Right lobe of liver (tissue), 6 donors: ENCODE data around the gene ZNF580. TPM values are rescaled to one million over a fixed set of nuclear protein-coding genes. Genes with fewer than 3 reads are reported as not detected.

Source experiments
- ATAC-seq, 4 donors: fragments of 200-7000 bp; cut with Tn5 transposase; one replicate each; pipeline ENCODE4 v1.9.1; 2020; ENCODE audit warnings: mild to moderate bottlenecking in 4 of 4, moderate library complexity in 4 of 4
- DNase-seq, 3 donors: peaks; one replicate each; pipeline ENCODE4 v3.0.0-alpha.2; 2020
- H3K27ac ChIP-seq, 3 donors: fragments of 200-600 bp; one replicate each; pipeline ENCODE4 v1.8.0; 2022
- H3K27me3 ChIP-seq, 2 donors: fragments of 200-600 bp; one replicate each; pipeline ENCODE4 v1.8.0; 2022
- H3K36me3 ChIP-seq, 4 donors: fragments of 200-600 bp; sonication (generic) in 1 of 4; one replicate each; pipeline versions ENCODE4 v1.5.1 to v1.8.0; 2017 to 2022; ENCODE audit warnings: control low read depth in 1 of 4
- H3K4me1 ChIP-seq, 4 donors: fragments of 200-600 bp; sonication (generic) in 1 of 4; one replicate each; pipeline versions ENCODE4 v1.5.1 to v1.8.0; 2017 to 2022; ENCODE audit warnings: control low read depth in 1 of 4
- H3K4me3 ChIP-seq, 3 donors: fragments of 200-600 bp; one replicate each; pipeline ENCODE4 v1.8.0; 2022
- H3K9me3 ChIP-seq, 4 donors: fragments of 200-600 bp; sonication (generic) in 1 of 4; one replicate each; pipeline versions ENCODE4 v1.5.1 to v1.8.0; 2017 to 2022; ENCODE audit warnings: control low read depth in 1 of 4
- POLR2A ChIP-seq: fragments of 450-650 bp; IDR thresholded peaks from one replicate; pipeline ENCODE4 v1.6.1; 2017; ENCODE audit warnings: antibody characterized with exemption, mild to moderate bottlenecking
- WGBS: methylation state at CpG from one replicate; pipeline ENCODE4 v1.1.6; 2018; ENCODE audit warnings: low coverage, low lambda C conversion rate; ENCODE audit not compliant: insufficient coverage; ENCODE audit errors: missing lambda C conversion rate; 5-methylcytosine and 5-hydroxymethylcytosine counted together
- intact Hi-C, 2 donors: fragments of 100-400 bp; cut with DNase I; formaldehyde crosslinking; loops; one replicate each; pipeline versions ENCODE4 v1.11.2 to v1.14.1; 2022
- total RNA-seq, 6 experiments: library from RNA; depleted of rRNA in 2 of 6; stranded (reverse); fragments of >200 nt in 2 of 6; fragmentation: NEBNext Ultra II Directional in 3 of 6; extraction: Animal tissue kit (Norgen Biotek cat#: 25700) in 3 of 6; gene quantifications; one replicate each; pipeline versions ENCODE4 v1.1.0 to v1.2.4, GENCODE V29; 2016 to 2023
- TF ChIP-seq, protein P1 (sequence below), 4 donors: fragments of 200-600 bp in 3 of 4; fragments of 450-650 bp in 1 of 4; IDR thresholded peaks; one replicate each; pipeline versions ENCODE4 v1.5.1 to v1.8.0; 2016 to 2022; ENCODE audit warnings: antibody characterized with exemption in 4 of 4, mild to moderate bottlenecking in 2 of 4
- donor health status: DM: no; HTN: yes; CAD: no.
- donor health status: DM: no; HTN: no; CAD: no.
- donor health status: DM: no; HTN: no; CAD: no.
- donor health status: DM: no; HTN: yes; CAD: no.
- donor health status: DM: no; HTN: yes; CAD: no.

Gene ZNF580
- total RNA-seq, 6 experiments from 2014 or later = 5.4 to 11.6 (median 6.5) TPM

DNA sequence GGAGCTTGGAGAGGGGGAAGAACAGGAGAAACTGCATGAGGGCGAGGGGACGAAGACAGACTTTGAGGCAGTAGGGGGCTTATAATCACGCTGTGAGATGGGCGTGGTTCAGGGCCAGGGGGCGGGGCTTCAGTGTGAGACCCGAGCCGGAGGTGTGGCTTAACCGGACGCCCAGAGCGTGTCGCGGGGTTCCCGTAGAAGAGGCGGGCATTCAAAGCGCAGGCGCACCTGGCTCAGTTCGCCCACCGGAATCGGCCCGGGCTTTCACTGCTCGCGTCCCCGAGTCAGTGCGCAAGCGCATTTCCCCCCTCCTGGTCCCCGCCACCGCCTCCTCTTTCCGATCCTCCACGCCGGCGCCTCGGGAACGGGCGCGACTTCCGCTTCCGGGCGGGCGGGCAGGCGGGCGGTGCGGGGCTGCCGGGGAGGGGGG, 35.6 kb upstream of the ZNF580 start:
- Histone ChIP-seq H3K9me3 (no peaks in the 10 kb centered on the region), H3K4me3 (peak overlapping the region; percentile 50 to 81 (median 77)), H3K36me3 (no peaks in the 10 kb centered on the region), H3K4me1 (peaks cover 0 to 13% (median 5%) of the 10 kb centered on the region in 4 donors), H3K27me3 (no peaks in the 10 kb centered on the region), H3K27ac (peak overlapping the region; percentile 76 to 83 (median 79))
- TF ChIP-seq, protein P1, sequence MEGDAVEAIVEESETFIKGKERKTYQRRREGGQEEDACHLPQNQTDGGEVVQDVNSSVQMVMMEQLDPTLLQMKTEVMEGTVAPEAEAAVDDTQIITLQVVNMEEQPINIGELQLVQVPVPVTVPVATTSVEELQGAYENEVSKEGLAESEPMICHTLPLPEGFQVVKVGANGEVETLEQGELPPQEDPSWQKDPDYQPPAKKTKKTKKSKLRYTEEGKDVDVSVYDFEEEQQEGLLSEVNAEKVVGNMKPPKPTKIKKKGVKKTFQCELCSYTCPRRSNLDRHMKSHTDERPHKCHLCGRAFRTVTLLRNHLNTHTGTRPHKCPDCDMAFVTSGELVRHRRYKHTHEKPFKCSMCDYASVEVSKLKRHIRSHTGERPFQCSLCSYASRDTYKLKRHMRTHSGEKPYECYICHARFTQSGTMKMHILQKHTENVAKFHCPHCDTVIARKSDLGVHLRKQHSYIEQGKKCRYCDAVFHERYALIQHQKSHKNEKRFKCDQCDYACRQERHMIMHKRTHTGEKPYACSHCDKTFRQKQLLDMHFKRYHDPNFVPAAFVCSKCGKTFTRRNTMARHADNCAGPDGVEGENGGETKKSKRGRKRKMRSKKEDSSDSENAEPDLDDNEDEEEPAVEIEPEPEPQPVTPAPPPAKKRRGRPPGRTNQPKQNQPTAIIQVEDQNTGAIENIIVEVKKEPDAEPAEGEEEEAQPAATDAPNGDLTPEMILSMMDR (IDR thresholded peaks at IDR 0.05) = no peak
- TF ChIP-seq POLR2A = no peak
- intact Hi-C loops = loop anchor here in 1 of 2 donors (5.0 kb wide), 1 partner anchor 88 kb away; no protein-coding TSS in a partner anchor
- peak; percentile 81 to 87 (median 84) for ATAC-seq
- DNase-seq = peak; percentile 97 to 98 (median 97)
- WGBS = 0% methylated on average over 2 of the region's 43 CpGs

DNA sequence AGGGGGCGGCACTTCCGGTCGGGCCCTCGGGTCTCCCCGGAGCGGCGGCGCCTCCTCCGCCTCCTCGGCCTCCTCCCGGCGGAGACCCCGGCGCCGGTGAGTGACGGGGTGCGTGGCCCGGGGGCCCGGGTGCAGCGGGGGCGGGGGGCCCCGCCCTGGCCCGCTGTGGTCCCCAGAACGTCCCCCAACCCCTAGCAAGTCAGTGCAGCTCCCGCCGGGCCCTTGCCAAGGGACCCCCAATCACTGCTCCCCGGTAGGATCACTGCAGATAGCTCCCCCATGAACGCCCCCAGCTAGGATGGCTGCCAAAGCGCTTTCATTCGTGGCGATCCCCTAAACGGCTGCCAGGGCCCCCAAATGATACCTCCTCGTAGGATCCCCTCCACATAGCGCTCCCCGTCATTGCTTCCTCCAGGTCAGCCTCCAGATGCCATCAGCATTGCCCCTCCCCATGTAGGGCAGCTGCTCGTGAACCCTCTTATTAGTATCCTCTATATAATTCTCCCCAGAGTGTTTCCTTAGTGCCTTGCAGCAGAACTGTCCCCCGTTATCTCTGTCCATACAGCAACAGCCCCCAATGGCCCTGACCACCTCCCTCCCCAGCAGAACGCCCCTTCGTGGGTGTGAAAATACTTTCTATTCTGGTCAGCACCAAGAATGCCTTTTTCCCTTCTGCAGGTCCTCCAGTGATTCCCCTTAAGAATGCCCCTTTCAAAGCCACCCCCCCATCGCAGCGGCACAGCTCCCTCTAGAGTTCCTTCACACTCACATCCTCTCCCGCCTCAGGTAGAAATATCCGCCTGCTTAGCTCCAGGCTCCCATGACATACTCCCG, 34.9 kb upstream of the ZNF580 start, which contains the start of gene ZNF865:
Gene ZNF865, plus strand, starts transcription at position 11 of the 834 bp plus-strand sequence. CDS start 7,972 bp downstream, outside the sequence.
- H3K27me3 ChIP-seq = no peaks in the 10 kb centered on the region
- H3K36me3 ChIP-seq = no peaks in the 10 kb centered on the region
- peaks cover 0 to 13% (median 5%) of the 10 kb centered on the region in 4 donors for H3K4me1 ChIP-seq
- peak; percentile 73 to 76 (median 74) for DNase-seq
- TF ChIP-seq, protein P1 (IDR thresholded peaks at IDR 0.05) = peak; percentile 48 to 66 (median 64)
- no peak for TF ChIP-seq POLR2A
- H3K4me3 ChIP-seq = peak within 1 kb of the TSS; percentile 50 to 81 (median 77)
- H3K9me3 ChIP-seq = no peaks in the 10 kb centered on the region
- intact Hi-C loops = loop anchor here in 1 of 2 donors (5.0 kb wide), 1 partner anchor 89 kb away; no protein-coding TSS in a partner anchor
- peak within 1 kb of the TSS; percentile 76 to 83 (median 79) for H3K27ac ChIP-seq
- ATAC-seq = peak; percentile 47 to 64 (median 57)
- WGBS = under 1% methylated on average over 19 of the region's 44 CpGs

DNA sequence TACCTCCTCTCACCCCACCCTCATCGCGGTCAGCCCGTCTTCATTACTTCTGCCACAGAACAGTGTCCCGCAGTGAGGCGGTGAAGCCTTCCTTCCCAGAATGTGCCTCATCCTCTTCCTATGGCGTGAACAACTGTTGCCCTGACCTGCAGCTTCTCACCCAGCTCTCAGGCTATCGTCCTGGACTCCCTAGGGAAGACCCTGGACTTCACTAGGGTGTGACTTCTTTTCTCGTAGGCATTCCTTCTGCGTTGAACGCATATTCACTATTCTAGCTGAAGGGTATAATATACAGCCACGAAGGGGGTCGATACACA, 34.4 kb upstream of the ZNF580 start:
- intact Hi-C loops = loop anchor here in 1 of 2 donors (5.0 kb wide), 1 partner anchor 89 kb away; no protein-coding TSS in a partner anchor
- peaks cover 0 to 13% (median 5%) of the 10 kb centered on the region in 4 donors for H3K4me1 ChIP-seq
- 15% methylated on average over 11 of the region's 12 CpGs for WGBS

DNA sequence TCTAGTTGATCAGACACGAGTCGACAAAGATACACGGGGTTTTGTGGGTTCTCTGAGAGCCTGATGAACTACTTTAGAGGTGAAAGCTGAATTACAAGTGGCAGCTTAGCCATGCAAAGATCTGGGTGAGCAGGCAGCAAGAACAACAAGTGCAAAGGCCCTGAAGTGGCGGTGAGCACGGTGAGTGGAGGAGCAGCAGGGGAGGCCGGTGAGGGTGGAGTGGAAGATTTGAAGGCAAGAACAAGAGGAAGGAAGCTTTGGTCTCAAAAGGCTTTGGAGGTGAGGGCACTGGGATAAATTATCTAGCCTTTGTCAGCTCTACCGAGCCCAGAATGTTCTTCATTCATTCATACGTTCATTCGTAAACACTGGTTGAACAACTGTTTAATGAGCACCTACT, 34.0 kb upstream of the ZNF580 start:
- no peak overlapping the region for H3K27ac ChIP-seq
- DNase-seq (no peak), ATAC-seq (no peak)
- H3K36me3 ChIP-seq = no peaks in the 10 kb centered on the region
- TF ChIP-seq, protein P1 (IDR thresholded peaks at IDR 0.05) = no peak
- no peak for TF ChIP-seq POLR2A
- H3K4me3 ChIP-seq = peak overlapping the region in 2 of 3 donors; percentile 50 to 77
- intact Hi-C loops = loop anchor here in 1 of 2 donors (5.0 kb wide), 1 partner anchor 90 kb away; no protein-coding TSS in a partner anchor
- 72% methylated on average over 9 of the region's 9 CpGs for WGBS
- no peaks in the 10 kb centered on the region for H3K9me3 ChIP-seq
- H3K27me3 ChIP-seq = no peaks in the 10 kb centered on the region
- H3K4me1 ChIP-seq = peaks cover 0 to 13% (median 5%) of the 10 kb centered on the region in 4 donors

More for the DNA sequence above, 34.4 kb upstream of the ZNF580 start:
- no peaks in the 10 kb centered on the region for H3K9me3 ChIP-seq
- ATAC-seq (no peak), DNase-seq (no peak)
- no peak for TF ChIP-seq POLR2A
- TF ChIP-seq, protein P1 (IDR thresholded peaks at IDR 0.05) = no peak
- H3K4me3 ChIP-seq = peak overlapping the region; percentile 50 to 81 (median 77)
- H3K27me3 ChIP-seq = no peaks in the 10 kb centered on the region
- H3K36me3 ChIP-seq = no peaks in the 10 kb centered on the region
- peak overlapping the region; percentile 76 to 83 (median 79) for H3K27ac ChIP-seq
